ENCODE results near the gene LCN1.
"Not testable (repeated sequence)": the region's sequence is repeated elsewhere in the genome, so short reads cannot be mapped to it uniquely, and the experiment has no call there.

The LCN1 gene

DNA sequence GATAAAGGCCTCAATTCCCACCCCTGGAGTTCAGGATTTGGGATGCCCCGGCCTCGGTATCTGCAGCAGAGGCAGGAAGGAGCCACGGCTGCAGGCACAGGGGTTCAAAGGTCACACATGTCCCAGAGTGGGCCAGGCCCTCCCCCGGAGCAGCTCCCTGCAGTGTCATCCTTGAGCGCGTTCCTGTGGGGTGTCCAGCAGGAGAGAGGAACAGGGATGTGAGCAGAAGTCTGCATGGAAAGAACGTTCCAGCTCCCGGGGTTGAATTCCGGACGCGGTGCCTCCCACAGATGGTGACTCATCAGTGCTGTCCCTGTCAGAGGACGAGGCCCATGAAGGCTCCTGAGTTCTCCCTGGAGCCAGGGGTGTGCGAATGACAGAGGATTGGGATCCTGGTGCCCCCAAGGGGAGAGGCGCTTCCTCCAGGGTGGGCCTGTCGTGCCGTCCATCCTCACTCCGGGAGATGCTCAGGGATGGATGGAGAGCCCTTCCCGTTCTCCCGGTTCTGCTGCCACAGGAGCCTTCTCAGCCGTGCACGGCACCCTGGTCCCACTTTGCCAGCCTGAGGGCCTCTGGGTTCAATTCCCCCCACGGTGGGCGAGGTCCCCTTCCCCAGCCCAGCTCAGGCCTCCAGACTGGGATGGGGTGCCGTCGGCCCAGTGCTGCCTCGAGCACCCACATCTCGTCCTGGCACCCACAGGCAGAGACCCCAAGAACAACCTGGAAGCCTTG is 3.1 kb downstream of the LCN1 start:
- no peak for DNase-seq

DNA sequence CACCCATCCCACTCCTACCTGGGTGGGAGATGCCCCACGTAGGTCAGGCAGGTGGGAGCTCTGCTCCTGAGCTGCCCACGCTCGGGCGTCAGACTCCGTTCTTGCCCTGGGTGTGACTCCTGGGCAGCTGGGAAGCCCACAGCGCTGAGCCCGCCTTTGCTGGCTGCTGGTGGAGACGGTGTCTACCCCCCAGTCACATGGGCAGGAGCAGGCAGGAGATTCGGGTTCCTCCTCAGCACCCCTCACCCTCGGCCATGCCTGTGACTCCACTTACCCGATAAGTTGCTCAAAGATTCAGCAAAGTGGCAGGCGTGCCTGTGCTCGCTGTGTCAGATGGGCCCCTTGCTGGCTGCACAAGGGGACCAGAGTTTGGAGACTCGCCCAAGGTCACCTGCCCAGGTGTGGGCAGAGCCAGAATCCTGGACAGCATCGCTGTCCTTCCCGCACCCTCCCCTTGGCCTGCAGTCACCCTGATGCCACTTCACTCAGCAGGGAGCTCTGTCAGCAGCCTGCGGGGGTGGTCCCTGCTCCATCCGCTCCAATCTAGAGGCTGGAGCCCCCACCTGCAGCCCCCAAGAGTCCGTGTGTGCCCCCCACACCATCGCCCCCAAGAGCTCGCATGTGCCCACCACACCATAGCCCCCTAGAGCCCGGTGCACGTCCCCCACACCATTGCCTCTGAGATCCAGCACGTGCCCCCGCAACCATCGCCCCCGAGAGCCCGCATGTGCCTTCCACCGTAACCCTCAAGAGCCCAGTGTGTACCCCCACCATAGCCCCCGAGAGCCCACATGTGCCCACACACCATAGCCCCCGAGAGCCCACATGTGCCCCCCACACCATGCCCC is 4.2 kb downstream of the LCN1 start:
- DNase-seq, result no peak

DNA sequence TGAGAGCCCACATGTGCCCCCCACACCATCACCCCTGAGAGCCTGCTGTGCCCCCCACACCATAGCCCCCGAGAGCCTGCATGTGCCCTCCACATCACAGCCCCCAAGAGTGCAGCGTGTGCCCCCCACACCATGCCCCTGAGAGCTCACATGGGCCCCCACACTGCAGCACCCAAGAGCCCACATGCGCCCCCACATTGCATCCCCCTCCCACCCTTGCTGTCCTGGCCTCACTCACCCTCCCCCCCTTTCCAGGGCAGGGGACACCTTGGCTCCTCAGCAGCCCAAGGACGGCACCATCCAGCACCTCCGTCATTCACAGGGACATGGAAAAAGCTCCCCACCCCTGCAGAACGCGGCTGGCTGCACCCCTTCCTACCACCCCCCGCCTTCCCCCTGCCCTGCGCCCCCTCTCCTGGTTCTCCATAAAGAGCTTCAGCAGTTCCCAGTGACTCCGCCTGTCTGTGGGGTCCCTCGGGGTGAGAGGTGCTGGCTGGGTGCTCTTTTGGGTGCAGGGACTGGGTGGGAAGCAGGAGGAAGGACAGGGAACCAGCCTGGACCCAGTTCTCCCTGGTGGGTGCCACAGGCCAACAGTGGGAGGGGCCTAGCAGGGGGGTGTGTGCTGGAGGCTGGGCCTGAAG is 5.0 kb downstream of the LCN1 start:
- DNase-seq, result no peak

DNA sequence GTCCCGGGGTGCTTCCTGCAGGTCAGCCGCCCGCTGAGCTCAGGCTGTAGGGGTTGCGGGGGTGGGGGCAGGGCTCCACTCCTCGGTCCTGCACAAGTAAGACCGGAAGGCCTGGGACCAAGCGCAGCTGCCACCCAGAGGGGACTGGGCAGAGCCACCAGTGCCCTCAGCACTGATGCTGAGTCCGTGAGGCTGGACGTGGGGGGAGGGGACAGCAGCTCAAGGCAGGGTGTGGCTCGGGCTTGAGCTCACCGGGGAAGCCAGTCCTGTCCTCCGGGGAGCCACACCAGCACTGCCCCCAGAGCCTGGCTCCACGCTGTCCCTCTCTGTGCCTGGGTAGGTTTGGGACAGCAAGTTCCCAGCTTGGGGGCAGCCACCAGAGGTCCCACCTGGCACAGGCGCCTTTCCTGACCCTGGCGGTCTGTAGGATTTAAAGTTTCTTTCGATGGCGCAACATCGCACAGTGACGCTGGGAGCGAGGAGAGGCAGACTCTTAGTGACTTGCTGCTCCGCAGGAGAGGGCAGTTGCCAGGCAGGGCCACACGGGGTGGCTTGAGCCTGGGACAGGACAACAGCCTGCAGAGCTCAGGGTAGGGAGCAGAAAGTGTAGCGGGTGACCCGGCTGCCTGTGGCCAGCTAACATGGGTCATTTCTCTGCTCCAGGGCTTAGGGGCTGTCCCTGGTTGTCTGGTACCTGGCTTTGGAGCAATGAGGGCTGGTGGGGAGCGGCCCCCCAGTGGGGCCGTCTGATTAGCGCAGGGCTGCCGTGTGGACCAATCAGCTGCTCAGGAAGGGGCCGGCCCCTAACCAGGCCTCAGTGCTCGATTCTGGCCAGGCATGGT is 5.7 kb downstream of the LCN1 start:
- no peak for DNase-seq

DNA sequence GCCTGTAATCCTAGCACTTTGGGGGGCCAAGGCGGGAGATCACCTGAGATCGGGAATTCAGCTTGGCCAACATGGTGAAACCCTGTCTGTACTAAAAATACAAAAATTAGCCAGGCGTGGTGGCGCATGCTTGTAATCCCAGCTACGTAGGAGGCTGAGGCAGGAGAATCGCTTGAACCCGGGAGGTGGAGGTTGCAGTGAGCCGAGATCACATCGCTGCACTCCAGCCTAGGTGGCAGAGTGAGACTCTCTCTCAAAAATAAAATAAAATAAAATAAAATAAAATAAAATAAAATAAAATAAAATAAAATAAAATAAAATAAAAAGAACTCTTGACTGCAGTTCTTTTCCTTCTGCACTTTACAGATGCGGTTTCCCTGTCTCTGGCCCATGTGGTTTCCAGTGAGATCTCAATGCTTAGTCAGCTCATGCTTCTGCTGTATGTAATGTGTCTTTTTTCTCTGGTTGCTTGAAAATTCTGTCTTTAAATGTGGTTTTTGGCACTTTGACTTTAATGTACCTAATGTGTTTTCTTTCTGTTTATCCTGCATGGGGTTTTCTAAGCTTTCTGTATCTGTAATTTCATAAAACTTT is 7.7 kb downstream of the LCN1 start:
- DNase-seq, result not testable (repeated sequence)

DNA sequence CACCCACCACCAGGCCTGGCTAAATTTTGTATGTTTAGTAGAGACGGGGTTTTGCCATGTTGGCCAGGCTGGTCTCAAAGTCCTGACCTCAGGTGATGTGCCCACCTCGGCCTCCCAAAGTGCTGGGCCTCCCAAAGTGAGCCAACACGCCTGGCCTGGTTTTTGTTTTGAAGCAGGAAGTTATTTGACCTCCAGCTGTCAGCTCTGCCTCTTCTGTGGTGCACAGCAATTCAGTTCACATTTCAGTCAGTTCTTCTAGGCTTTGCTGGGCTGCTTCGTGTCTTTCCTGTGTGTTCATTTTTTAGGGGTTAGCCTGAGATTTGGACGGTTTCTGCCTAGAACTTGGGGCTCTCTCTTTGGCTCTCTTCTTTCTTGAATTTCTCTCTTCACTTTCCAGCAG is 8.9 kb downstream of the LCN1 start:
- DNase-seq, result no peak

DNA sequence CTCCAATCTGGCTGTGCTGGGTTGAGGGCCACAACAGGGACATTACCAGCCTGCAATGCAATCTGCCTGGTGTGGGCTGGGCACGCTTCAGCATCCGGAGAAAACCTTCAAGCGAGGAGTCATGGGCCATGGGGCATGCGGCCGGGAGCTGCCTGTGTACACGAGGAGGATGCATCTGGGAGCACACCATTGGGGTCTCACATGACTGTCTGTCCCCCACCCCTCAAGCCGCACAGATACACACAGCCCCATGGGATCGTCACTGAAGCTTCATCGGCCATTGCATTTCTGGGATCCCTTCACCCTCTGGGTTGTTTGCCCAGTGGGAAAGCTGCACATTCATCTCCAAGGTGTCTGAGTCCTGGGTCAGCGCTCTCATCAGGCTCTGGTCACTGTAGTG is 9.9 kb downstream of the LCN1 start:
- no peak for DNase-seq

DNA sequence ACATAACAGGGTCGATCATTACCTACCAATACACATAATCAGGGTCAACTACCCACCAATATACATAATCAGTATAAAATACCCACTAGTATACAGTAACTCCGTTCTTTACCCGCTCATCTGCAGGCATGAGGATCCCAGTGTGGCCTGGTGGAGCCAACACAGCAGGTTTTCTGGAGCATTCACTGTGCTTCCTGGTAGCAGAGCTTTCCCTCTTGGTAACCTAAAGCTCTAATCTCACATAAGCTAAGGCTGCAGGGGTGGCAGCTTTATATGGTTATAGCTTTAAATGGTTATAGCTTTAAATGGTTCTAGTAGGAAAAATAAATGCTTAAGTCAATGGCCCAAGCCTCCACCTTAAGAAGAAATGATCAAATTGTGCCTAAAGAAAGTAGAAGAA is 11.9 kb downstream of the LCN1 start:
- DNase-seq, result no peak

DNA sequence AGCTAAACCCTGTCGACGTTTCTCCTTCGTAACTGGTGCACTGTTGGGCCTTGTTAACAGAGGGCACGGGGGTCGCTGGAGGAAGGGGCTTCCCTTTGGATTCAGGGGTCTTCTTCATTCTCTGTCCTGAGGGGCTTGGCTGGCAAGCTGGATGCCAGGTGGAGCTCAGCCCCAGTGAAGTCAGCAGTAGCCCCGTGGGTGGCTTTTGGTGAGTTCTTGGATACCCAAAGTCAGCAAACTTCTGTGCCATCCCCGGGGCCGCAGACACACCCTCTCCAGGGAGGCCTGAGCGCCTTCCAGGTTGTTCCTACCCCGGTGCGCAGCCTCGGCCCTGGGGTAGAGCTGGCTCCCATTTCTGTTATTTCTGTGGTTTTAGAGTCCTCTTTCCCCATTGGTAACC is 12.4 kb downstream of the LCN1 start:
- DNase-seq, result no peak

DNA sequence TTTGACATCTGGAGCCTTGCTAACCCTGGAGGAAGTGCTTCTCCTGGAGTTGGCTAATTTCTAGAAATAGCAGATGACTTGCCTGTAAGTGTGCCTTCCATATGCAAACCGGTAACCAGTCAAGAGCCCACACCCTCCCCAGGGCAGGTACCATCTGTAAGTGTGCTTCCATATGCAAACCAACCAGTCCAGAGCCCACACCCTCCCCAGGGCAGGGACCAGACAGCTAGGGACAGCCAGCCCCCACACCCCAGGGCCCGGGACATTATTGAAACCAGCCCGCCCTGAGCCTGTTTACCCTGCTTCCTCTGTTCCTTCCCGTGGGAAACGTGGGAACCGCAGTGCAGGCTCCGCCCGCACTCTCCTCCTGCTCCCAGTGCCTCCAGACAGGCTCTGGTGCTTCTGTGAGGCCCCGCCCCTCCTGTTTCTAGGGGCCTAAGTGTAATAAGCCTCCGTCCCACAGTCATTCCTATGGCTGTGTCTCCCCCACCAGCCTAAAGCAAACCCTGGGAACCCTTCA is 13.0 kb downstream of the LCN1 start:
- not testable (repeated sequence) for DNase-seq

DNA sequence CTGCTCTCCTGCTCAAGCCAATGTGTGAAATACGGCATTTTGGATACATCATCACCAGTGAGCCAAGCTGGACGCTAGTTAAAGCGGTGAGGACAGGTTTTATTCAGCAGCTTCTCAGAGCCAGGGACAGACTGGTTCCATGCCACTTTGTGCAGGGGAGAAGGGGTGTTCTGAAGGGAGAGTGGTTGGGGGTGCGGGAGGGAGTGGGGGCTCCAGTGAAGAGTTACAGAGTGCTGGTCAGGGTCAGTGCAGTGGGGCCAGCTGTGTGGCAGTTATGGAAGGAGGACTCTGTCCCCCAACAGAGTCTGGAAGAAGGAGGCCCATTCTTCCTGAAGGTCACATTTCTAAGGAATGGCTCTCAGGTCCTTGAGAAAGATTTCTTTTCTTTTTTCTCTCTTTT is 13.6 kb downstream of the LCN1 start:
- DNase-seq, result not testable (repeated sequence)

DNA sequence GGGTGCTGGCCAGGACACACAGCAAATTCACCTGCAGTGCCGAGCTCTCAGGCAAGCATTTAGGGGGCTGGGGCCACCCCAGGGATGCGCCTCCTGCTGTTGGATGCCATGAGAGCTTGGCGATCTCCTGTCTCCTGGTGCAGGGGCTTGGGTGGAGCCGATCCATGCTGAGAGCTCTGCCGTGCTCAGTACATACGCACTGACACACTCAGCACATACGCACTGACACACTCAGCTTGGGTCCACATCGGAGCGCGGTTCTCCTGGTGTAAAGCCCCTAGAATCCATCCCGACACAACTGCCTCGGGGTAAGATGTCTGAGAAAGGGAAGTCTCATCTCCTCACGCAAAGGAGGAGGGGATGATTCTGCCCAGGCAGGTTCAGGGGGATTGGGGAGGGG is 14.4 kb downstream of the LCN1 start:
- DNase-seq, result not testable (repeated sequence)

DNA sequence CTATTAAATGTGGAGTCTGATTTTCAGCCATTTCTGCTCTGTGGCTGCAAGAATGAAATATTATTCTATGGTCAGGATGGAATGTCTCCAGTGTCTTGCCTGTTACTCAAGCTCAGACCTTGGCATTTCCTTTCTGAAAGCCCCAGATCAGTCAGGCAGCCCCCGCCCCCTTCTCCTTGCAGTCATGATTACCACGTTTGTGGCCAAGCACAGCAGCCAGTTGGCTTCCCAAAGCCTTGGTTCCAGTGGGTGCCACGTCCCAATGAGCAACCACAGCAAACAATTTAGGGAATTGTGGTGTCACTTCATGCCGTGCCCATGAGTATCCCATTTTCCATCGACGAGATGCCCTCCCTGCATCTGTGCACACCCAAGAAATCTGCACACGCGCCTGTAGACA is 15.0 kb downstream of the LCN1 start:
- no peak for DNase-seq

DNA sequence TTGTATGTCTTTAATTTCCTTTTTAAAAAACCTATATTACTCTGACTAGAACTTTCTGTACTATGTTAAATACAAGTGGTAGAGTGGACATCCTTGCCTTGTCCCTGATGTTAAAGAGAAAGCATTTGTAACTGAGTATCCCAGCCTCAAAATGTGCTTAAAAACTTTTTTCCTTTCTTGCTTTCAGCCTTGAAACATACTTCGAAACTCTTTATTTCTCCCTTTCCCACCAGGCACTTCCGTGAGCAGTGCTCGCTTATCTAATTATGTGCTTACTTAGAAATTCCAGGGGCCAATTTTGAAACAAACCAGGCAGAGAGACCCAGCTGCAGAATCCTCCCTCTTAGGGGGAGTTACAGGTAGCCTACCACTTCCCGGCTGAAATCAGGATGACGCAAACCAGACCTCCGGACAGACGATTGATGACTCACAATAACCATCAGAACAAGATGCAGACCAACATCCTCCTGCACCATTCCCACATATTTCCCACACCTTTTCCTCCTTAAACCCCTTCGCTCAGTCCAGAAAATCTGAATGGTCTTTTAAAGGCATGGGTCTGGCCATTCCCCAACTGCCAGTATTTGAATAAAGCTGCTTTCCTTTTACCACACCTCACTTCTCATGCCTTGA is 22.1 kb downstream of the LCN1 start:
- DNase-seq, result not testable (repeated sequence)

DNA sequence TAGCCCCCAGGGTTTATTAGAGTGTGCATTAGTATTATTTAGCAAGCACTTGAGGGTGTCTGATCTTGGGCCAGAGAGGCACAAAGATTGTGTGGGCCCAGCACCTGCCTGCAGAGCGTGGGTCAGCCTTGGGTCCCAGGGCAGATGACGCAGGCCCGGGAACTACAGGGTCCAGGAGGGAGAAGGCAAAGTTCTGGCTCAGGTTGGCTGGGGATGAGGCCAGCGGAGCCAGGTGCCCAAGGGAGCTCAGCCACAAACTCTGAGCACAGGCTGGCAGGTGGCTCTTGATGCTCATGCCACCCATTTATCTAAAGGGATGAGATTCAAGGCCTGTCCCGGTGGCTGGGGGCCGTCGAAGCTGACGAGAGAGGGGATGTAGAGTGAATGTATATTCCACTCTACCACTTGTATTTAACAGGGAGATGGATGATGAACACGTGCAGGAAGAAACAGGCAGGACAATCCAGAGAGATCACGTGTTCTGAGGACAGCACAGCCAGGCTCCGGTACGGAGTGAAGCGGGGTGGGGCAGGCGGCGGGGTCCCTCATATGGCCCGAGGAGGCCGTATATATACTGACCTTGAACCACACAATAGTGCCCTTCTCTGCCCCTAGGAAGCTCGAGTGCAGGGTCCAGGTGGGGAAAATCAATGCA is 23.9 kb downstream of the LCN1 start:
- no peak for DNase-seq

DNA sequence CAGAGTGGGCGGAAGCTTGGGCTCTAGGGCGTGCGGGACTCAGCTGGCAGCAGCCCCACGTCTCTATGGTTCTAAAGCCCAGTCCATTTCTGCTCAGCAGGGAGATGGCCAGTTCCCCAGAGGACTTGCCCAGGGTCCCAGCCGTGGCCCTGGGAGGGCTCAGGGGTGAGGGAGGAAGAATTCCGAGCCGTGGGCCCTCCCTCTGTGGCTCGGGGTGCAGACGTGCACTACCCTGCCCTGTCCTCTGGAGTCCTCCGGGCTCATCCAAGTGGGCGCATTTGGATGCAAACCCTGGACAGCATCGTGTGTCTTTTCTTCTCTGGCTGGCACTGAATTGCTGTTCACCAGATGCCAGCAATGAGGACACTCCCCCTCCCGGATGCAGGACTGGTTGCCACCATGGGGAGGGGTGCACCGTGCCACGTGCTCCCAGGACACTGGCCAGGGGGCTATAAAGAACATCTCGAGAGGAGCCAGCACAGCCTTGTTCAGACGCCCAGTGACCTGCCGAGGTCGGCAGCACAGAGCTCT is 24.5 kb downstream of the LCN1 start, which contains the start of gene OBP2A:
Gene OBP2A (plus strand): TSS at position 481 of the 531 bp plus-strand sequence. CDS start 55 bp downstream, outside the sequence.
- not testable (repeated sequence) for DNase-seq

DNA sequence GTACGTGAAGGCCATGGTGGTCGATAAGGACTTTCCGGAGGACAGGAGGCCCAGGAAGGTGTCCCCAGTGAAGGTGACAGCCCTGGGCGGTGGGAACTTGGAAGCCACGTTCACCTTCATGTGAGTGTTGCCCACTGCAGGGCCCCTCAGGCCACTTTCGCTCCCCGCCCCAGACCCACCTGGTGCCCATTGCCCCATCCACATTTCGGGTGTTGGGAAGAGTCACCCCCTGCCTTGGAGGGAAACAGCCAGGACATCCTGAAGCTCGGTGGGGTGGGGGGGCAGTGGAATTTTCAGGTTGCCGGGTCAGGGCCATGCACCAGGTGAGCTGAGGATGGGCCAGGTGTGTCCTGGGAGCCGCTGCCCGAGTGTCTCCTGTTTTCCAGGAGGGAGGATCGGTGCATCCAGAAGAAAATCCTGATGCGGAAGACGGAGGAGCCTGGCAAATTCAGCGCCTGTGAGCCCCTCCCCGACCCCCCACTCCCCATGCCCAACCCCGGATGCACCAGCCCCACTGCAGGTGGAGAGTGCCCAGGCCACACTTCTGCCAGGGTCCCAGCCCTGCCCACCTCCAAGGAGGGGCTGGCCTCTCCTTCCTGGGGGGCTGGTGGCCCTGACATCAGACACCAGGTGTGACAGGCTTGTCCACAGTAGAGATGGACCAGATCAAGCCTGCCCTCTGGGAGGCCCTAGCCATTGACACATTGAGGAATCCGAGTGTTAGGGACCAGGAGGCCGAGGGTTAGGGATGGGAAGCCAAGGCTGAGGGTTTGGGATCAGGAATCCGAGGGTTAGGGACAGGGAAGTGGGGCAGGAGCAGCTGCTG is 25.8 kb downstream of the LCN1 start:
- DNase-seq, result not testable (repeated sequence)

DNA sequence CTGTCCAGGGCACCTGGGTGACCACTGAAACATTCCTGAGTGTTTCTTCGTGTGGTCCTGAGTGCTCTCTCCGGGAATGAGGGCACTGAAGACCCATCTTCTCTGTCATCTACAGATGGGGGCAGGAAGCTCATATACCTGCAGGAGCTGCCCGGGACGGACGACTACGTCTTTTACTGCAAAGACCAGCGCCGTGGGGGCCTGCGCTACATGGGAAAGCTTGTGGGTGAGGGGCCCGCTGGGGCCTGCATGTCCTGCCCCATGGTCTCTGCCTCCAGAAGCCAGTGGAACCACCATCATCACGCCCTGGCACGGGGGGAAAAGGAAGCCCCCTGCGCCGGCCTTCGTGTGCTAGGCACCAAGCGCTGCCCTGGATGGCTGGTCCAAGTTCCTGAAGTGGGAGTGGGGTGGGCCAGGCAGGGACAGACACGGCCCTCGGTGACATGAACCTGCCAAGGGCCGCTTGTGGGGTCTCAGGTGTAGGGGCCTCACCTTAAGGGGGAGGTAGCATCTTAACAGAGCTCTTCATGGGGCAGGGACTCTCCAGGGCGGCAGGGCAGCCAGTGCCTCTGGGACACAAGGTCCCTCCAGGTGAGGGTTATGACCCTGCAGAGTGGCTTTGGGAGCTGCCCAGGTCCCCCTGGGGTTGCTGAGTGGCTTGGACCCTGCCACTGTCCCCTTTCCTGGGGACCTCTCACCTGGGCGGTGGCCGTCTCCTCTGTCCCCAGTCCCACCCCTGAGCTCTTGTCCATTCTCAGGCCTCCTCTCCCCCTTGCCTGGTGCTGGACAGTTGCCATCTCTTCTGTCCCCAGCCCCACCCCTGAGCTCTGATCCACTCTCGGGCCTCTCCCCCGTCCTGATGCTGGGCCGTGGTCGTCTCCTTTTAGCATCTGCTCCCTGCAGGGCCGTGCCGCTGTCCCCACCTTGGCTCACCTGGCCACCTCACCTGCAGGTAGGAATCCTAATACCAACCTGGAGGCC is 26.8 kb downstream of the LCN1 start:
- no peak for DNase-seq
